Psoas muscle (tissue), 8 donors: Measurements from ENCODE around the gene RAB23. TPM values are rescaled to one million over a fixed set of nuclear protein-coding genes. Genes with fewer than 3 reads are reported as not detected.

Experiments used
- ATAC-seq, 4 donors: fragments of 200-7000 bp; cut with Tn5 transposase; one replicate each; pipeline ENCODE4 v1.9.1; 2020; ENCODE audit warnings: moderate library complexity in 3 of 4, mild to moderate bottlenecking in 2 of 4
- DNase-seq, 2 donors: peaks; one replicate each; pipeline ENCODE4 v3.0.0-alpha.2; 2020
- H3K27ac ChIP-seq: fragments of 200-600 bp; one replicate; pipeline ENCODE4 v1.8.0; 2022
- H3K27me3 ChIP-seq, 3 donors: fragments of 200-600 bp in 1 of 3; one replicate each; pipeline versions ENCODE4 v1.6.1 to v1.8.0; 2013 to 2022; ENCODE audit warnings: low read length in 2 of 3, mild to moderate bottlenecking in 2 of 3, moderate library complexity in 1 of 3; ENCODE audit not compliant: insufficient read depth in 3 of 3
- H3K36me3 ChIP-seq, 2 donors: fragments of 200-600 bp in 1 of 2; one replicate each; pipeline versions ENCODE4 v1.6.1 to v1.8.0; 2013 to 2022; ENCODE audit warnings: low read depth in 1 of 2, mild to moderate bottlenecking in 1 of 2, moderate library complexity in 1 of 2; ENCODE audit not compliant: insufficient read depth in 1 of 2
- H3K4me1 ChIP-seq: fragments of 200-600 bp; one replicate; pipeline ENCODE4 v1.8.0; 2022
- H3K4me3 ChIP-seq: fragments of 200-600 bp; one replicate; pipeline ENCODE4 v1.8.0; 2022; ENCODE audit warnings: mild to moderate bottlenecking
- H3K9me3 ChIP-seq: fragments of 200-600 bp; one replicate; pipeline ENCODE4 v1.8.0; 2022
- CTCF ChIP-seq: fragments of 200-600 bp; IDR thresholded peaks from one replicate; pipeline ENCODE4 v1.8.0; 2022; ENCODE audit warnings: antibody characterized with exemption
- WGBS, 3 donors: extraction: QIAGEN DNeasy Blood & Tissue Kit; methylation state at CpG; one replicate each; pipeline versions ENCODE4 v1.1.6 to v1.1.7; 2013; 5-methylcytosine and 5-hydroxymethylcytosine counted together
- intact Hi-C, 2 donors: fragments of 100-400 bp; cut with DNase I; formaldehyde crosslinking; loops; one replicate each; pipeline versions ENCODE4 v1.11.0 to v1.14.2; 2022
- polyA plus RNA-seq, 3 donors: library from polyadenylated mRNA; stranded (reverse); fragments of 200-250 nt; gene quantifications; one replicate each; pipeline ENCODE4 v1.2.3, GENCODE V29; 2013
- total RNA-seq, 4 donors: library from RNA; stranded (reverse); fragmentation: NEBNext Ultra II Directional in 2 of 4; extraction: Animal tissue kit (Norgen Biotek cat#: 25700) in 2 of 4; gene quantifications; one replicate each; pipeline versions ENCODE4 v1.2.1 to v1.2.4, GENCODE V29; 2021 to 2023
- donor health status: healthy with polysubstance abuse.
- donor health status: DM: no; HTN: no; CAD: no; lungs with moderate emphysema.
- donor health status: Bipolar disorder and iron deficiency.
- donor health status: healthy.
- donor health status: DM: yes; HTN: yes; CAD: no.
- donor health status: DM: no; HTN: no; CAD: no.
- donor health status: DM: no; HTN: no; CAD: no.
- donor health status: DM: yes; HTN: yes; CAD: no.

The RAB23 gene
- total and polyA plus RNA-seq, 7 donors = 3.9 to 14.1 (median 5.9) TPM

- Histone ChIP-seq H3K27me3 (no peaks in the 10 kb centered on the region), H3K4me1 (no peaks in the 10 kb centered on the region), H3K9me3 (no peaks in the 10 kb centered on the region), H3K36me3 (peaks cover 0 to 65% of the 10 kb centered on the region in 2 donors), H3K4me3 (no peak overlapping the region), H3K27ac (no peak overlapping the region)
- no peak for ATAC-seq
- no peak for DNase-seq
- TF ChIP-seq CTCF = no peak
- intact Hi-C loops = no loop called here
- WGBS, 3 donors = 94 to 98% (median 96%) methylated on average over 2 of the region's 2 CpGs
Observed at GRCh38 chr6:57137350-57137749, 84.8 kb downstream of the RAB23 start.

Other genes with a start within 250 kb of the RAB23 start
- gene KIAA1586, start 175.6 kb downstream of the RAB23 start, total RNA-seq = 1 to 10 TPM; 4.0 to 6.7 (median 5.9) TPM
- gene KIAA1586, start 175.6 kb downstream of the RAB23 start, polyA plus RNA-seq = 1 to 10 TPM; 1.4 to 3.1 (median 1.4) TPM
- gene ZNF451, start 132.1 kb downstream of the RAB23 start, total RNA-seq = 10 to 100 TPM; 20.4 to 27.6 (median 23.7) TPM
- 10 to 100 TPM in 1 of 3 donors, 1 to 10 TPM in 2; 6.3 to 11.9 (median 7.1) TPM for gene ZNF451, start 132.1 kb downstream of the RAB23 start, polyA plus RNA-seq
- gene BAG2, start 50.0 kb downstream of the RAB23 start, total RNA-seq = 1 to 10 TPM; 7.3 to 9.3 (median 8.5) TPM
- 10 to 100 TPM in 1 of 3 donors, 1 to 10 TPM in 2; 5.8 to 17.6 (median 6.4) TPM for gene BAG2, start 50.0 kb downstream of the RAB23 start, polyA plus RNA-seq
- 1 to 10 TPM; 1.7 to 3.3 (median 2.2) TPM for gene PRIM2, start 95.3 kb upstream of the RAB23 start, total RNA-seq
- gene PRIM2, start 95.3 kb upstream of the RAB23 start, polyA plus RNA-seq = 1 to 10 TPM; 2.3 to 5.9 (median 5.8) TPM